NCI-H748 treated with DMSO at 0.1 percent for 48 hours (cell line): ENCODE data around the gene POU2AF3.
"Not testable (repeated sequence)": the region's sequence is repeated elsewhere in the genome, so short reads cannot be mapped to it uniquely, and the experiment has no call there.

ENCODE experiments used
- DNase-seq: peaks from one replicate; lab custom pipeline; 2025; lab: John Stamatoyannopoulos, UW

POU2AF3 gene, protein sequence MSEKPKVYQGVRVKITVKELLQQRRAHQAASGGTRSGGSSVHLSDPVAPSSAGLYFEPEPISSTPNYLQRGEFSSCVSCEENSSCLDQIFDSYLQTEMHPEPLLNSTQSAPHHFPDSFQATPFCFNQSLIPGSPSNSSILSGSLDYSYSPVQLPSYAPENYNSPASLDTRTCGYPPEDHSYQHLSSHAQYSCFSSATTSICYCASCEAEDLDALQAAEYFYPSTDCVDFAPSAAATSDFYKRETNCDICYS

DNA sequence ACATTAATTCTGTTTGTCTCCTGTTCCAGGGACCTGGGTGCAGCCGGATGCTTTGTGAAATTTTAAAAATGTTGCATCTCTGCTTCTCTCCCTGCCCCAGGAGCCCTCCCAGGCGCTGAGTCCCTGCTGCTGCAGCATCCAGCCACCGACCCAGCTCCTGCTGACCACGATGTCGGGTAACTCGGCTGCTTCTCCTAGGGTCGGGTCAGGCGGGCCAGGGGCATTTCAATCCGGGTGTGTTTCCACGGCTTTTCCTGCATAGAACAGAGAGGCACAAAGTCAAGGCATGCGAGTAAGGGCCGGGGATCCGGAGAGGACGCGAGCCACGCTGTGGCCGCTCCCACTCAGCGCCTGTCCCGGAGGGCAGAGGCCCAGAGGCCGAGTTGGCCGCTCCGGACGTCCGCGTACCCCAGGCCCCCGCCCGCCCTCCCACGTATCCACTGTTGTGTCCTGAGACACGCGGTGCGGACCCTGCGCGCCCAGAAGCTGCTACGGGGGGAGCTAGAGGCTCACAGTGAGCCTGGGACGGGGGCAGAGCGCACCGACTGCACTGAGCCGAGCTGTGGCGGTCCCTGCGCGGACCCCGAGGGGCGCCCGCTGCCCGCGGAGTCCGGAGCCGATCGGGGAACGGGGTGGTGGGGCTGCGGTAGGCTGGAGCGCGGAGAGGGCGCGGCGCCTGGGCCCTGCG, at the start of gene POU2AF3:
Gene POU2AF3, plus strand, starts transcription at position 134 of the 688 bp plus-strand sequence. Its CDS starts 36 bp downstream, at position 170.
- DNase-seq: no peak

DNA sequence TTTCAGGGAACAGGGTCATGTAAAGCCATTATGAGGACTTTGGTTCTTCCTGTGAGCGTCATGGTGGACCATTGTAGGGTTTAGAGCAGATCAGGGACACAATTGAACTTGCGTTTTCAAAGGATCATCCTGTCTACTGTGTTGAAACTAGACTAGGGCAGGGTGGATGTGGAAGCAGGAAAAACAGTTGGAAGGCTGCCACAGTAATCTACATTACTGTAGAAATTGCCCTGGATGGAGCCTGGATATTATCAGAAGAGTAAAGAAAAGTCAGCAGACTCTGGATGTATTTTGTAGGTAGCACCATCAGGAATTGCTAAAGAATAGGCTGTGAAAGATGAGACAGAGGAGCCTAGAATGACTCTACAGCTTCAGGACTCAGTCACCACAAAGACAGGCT, 47.4 kb upstream of the POU2AF3 start:
- no peak for DNase-seq

DNA sequence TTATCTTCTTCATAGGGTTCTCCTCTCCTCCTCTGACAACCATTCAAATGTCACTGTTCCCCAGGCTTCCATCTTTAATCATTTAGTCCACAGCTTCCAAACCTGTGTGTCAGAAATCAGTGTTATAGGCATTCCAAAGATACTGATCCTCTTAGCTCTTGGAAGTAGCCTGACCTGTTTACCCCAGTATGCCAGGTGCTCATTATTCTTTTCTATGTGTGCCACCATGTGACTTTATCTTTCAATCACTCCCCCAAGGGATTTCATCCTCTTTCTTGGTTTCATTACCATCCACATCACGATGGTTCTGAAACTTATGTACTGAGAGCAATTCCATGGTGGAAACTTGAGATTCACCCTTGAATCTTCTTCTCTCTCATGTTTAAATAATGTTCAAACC, 45.2 kb upstream of the POU2AF3 start:
- DNase-seq: no peak

DNA sequence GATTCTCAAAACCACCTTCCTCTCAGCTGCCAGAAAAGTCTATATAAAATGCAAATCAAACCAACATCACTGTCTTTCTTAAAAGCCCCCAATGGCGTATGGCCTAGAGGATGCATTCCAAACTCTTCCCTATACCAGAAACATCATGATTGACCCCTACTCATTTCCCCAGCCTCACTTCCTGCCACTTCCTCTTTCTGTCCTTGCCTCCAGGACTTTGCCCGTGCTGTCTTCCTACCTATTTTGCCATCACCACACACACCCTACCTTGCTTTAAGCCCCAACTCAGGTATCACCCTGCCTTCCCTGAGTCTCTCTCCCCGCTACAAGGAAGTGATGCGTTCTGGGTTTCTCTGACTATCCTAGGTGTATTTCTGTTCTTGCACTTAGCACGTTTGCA, 44.7 kb upstream of the POU2AF3 start:
- DNase-seq: no peak

DNA sequence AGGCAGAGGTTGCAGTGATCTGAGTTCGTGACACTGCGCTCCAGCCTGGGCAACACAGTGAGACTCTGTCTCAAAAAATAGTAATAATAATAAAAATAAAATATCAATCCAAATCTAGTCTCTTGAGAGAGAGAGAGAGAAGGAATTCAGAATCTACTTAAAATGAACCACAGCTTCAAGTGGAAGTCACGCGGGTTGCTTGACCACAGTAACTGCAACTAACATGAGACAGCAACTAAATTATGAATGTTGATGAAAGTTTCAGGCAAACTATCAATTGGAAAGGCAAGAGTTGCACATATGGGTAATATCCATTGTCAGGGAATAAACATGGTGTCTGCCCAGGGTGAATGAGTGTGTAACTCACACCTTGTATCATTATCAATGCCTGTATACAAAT, 40.3 kb upstream of the POU2AF3 start:
- no peak for DNase-seq

DNA sequence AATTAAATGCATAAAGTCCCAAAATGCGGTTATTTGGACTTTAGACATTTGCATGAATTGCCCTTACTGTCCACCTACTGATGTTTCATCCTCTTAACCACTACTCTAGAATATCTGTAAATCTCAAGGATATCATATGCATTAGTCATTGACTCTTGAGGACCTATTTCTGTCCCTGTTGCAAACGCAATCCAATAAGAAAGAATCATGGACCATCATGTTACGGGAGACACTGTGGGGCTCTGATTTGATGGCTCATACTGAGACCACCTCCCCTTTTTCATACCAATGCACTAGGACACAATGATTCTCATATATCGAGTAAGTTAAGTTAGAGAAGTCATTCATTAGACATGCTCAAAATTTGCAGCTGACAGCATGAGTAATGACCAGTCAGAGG, 38.5 kb upstream of the POU2AF3 start:
- DNase-seq: no peak

DNA sequence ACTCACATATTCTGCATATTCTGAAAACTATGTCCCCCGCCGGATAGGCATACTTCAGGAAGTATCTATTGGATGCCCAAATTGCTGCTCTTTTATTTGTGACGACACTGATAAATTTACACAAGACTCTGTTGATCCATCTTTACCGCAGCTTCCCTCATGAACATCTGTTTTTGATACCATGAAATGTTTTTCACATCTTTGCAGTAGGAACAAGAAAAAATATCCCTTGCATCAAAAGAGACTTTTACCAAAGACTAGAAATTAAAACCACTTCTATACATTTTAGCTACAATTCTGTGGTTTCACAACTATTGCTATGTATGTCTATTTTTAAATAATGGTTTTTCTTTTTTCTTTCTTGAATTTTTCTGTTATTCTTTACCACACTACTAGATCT, 37.5 kb upstream of the POU2AF3 start:
- no peak for DNase-seq

DNA sequence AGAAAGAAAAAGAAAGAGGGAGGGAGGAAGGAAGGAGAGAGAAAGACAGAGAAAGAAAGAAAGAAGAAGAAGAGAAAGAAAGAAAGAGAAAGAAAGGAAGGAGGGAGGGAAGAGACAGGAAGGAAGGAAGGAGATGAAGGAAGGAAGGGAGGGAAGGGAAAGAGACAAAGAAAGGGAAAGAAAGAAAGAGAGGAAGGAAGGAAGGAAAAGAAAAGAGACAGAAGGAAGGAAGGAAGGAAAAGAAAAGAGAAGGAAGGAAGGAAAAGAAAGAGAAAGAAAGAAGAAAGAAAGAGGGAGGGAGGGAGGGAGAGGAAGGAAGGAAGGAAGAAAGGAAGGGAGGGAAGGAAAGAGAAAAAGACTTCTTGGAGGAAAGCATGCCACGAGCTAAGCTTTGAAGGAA, 33.7 kb upstream of the POU2AF3 start:
- DNase-seq: no peak

DNA sequence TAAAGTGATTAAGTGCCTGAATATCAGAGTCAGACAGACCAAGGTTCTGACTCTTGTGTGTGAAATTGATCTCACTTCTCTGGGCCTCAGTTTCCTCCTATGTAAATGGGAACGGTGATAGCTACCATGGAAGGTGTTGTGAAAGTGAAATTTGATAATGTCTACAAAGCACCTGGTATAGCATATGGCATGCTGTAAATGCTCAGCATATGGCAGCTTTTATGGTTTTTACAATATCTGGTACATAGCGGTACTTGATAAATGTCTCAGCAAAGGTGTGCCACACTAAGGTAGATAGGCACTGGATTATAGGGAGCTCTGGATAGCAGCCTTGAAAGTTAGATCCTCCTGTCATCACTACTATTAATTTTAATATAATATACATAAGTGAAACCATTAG, 32.9 kb upstream of the POU2AF3 start:
- DNase-seq: no peak

DNA sequence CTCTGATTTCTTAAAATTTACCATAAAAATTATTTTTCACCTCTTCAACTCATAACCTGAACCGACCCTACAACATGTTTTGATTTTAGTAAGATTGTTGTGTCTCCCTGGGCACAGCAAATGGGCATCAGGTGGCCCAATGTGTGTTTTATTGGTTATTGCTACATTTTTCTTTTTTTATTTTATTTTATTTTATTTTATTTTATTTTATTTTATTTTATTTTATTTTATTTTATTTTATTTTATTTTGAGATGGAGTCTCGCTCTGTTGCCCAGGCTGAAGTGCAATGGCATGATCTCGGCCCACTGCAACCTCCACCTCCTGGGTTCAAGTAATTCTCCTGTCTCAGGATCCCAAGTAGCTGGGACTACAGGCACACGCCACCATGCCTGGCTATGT, 30.0 kb upstream of the POU2AF3 start:
- not testable (repeated sequence) for DNase-seq

DNA sequence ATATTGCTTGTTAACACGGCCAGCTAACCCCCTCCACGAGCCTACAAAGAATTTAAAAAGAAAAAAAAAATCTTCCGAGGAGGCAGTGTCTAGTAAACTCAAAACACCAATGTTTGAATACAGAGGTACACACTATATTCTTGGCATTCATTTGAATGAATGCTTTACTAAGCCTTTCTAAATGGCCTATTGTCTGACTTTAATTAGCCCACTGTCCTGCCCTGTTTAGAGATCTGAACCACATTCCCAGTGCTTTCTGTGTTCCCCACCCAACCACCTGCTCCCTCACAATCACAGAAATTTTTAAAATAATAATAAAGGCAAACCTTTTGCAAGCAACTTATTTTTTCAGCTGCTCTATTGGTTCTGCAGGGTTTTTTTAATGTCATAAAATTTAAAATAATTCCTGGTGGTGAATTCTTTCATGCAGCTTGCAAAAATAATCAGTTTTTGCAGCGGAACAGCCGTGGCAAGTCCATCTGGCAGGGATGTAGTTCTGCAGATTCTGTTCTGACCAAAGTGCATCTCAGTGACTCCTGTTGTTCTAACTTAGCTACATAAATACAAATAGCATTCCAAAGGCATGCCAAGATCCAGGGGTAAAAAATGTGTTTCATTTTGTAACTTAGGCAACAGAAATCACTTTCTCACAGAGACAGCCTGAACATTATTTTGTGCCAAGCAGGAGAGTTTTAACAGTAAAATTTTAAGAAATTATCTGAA, 29.0 kb upstream of the POU2AF3 start:
- no peak for DNase-seq

DNA sequence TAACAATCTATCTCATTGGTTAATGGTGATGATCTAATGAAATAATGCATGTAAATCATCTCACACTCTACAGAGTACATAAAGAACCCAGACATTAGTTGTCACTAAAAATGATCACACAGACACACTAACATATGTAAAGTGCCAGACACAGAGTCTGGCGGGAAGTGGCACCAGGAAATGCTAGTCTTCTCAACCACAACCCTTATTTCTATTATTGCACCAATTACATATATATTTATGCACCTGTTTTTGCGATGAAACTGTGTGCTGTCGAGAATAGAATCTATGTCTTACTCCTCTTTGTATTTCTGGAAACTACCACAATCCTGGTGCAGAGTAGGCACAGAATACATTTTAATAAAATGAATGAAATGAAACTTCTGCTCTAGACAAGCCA, 25.9 kb upstream of the POU2AF3 start:
- no peak for DNase-seq

DNA sequence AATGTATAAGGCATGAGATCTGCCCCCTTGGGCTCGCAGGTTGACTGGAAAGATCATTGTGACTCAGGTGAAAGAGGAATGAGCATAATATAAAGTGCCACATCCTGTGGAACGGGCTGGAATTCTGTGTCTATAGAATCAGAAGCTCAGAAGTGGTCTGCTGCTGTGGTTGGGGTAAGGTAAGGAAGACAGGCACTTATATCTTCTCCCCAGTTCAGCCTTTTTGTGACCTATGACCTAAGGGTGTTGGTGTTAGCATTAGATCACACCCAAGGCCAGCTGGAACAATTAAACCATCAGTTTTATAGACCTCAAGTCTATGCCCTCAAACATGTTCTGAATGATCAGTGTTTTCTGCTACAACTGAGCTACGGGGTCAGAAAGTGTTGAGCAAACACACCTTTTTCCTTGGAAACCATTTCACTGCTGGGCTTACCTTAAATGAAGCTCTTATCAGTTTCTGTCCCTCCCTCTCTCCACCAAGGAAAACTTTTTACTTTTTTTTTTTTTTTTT, 15.7 kb upstream of the POU2AF3 start:
- DNase-seq: no peak

DNA sequence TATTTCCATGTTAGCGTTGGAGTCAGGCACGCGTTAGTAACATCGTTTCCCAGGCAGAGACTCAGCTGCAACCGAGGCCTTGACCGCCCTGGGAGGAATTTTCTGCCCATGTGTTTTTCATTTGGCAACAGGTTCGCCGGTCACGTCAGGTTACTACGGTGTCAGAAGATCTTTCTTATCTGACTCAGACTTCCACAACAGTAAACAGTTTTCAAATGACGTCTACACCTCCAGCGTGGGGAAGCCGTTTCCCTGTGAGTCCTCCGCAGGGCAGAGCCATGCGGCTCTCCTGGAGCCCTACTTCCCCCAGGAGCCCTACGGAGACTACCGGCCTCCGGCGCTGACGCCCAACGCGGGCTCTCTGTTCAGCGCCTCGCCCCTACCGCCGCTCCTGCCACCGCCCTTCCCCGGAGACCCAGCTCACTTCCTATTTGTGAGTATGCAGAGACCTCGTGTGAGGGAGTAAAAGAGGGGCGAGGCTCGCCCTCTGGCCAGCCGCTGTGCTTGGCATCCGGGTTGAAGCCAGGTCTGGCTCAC, 14.3 kb upstream of the POU2AF3 start:
- DNase-seq: no peak

DNA sequence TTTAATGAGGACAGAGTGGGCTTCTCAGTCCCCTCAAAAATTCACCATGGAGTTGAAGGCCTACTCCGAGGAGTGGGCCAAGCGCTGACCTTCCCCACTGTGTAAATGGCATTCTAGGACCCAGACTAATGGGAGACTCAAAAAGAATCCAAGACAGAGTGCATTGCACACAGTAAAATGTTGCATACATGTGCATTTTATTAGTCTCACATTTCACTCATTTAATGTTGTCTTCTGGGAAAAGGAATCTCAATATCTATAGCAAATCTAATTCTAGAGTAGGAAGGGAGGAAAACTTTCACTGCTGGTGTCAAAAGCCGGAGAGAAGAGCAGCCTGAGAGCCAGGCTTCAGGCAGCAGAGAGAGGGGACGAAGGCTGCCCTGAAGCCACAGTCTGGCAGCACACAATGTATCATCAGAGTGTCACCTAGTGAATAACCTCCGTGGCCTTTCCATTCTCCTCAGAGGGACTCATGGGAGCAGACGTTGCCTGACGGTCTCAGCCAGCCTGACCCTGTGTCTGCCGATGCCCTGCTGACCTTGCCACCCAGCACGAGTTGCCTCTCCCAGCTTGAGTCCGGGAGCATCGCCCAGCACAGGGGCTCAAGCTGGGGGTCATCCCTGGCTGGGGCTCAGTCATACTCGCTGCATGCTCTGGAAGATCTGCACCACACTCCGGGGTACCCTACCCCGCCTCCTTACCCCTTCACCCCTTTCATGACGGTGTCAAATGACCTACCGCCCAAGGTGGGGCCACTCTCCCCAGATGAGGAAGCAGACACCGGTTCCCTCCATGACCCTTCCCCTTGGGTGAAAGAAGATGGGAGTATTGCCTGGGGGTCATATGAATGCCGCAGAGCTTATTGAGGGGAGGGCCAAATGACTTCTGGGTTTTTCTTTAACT, 12.9 kb upstream of the POU2AF3 start:
- DNase-seq: no peak

DNA sequence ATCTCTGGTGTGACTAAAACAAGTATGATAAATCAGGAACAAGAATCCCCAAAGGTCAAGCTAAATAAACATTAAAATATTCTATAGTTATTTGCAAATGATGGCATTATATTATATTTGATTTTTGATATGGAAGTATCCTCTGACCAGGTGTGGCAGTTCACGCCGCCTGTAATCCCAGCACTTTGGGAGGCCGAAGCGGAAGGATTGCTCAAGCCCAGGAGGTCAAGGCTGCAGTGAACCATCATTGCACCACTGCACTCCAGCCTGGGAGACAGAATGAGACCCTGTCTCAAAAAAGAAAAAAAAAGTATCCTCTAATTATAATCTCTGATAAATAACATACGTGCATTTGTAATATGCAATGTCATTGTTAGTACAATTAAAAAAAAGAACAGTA, 6.6 kb upstream of the POU2AF3 start:
- DNase-seq: no peak

DNA sequence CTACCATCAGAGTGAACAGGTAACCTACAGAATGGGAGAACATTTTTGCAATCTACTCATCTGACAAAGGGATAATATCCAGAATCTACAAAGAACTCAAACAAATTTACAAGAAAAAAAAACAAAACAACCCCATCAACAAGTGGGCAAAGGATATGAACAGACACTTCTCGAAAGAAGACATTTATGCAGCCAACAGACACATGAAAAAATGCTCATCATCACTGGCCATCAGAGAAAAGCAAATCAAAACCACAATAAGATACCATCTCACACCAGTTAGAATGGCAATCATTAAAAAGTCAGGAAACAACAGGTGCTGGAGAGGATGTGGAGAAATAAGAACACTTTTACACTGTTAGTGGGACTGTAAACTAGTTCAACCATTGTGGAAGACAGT, 5.9 kb upstream of the POU2AF3 start:
- not testable (repeated sequence) for DNase-seq

DNA sequence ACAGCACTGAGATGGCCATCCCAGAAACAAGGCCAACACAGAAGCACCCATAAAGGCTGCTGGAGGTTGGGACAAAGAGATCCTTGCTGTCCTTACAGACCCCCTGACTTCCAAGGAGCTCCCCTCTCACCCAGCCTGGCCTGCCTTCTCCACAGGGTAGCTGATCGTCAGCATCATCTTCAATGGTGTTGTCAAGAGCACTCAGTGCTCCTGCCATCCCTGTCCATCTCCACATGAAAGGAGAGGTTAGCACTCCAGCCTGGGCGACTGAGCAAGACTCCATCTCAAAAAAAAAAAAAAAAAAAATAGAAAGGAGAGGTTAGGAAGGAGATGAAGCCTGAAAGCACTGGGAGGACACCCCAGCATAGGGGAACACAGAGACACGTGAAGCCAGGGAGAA, 2.1 kb upstream of the POU2AF3 start:
- DNase-seq: no peak

DNA sequence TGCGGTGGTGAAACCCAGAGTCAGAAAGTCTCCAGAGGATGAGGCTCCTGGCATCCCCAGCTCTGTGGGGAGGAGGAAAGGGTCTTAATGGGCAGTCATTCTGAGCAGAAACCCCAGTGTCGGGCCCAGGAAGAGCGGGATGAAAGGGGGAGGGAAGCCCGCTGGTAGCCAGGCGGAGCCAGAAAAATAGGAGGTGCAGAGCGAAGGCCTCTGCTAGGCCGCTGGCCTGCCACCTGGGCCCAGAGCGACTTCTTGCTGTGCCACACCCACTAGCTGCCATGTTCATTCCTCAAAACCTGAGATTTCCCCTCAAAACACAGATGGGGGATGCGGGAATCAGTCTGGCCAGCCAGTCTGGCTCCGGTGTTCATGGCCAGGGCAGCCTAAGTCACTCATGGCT, 650 bp upstream of the POU2AF3 start:
- no peak for DNase-seq

DNA sequence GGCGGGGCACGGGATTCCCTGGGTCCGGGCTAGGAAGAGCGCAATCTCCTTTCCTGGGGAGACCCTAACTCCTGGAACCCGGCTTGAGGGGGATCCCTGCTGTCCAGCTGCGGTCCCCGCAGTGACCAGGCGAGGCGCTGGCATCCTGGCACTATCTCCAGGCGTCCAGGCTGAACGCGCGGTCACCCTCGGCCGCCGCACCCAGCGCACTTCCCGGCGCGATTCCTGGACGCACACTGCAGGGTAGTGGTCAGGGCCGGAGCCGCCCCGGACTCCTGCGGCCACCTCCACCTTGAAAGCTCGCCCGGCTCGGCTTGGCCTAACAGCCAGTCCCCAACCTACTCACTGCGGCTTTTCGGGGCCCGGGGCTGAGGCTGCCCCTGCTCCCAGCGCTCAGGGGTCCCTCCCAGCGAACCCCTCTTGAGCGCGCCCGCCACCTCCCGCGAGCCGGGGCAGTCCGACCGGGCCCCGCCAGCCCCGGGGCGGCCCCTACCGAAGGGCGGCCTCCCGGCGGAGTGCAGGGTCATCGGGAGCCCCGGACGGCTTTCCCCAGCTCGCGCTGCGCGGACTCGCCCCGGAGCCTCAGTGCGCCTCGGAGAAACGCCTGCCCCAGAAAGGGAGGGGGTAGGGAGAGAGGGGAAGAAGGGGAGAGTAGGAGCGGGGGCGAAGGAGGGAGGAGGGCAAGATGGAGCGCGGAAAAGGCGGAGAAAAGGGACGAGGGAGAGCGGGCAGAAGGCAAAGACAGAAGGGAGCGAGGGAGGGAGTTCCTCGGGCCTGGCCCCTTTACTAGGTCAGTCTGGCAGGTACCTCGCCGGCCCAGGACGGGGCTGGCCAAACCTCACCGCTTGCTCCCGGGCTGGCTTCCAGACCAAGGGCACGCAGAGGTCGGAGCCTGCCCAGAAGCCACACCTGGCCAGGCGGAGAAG, 1.0 kb downstream of the POU2AF3 start:
- no peak for DNase-seq

DNA sequence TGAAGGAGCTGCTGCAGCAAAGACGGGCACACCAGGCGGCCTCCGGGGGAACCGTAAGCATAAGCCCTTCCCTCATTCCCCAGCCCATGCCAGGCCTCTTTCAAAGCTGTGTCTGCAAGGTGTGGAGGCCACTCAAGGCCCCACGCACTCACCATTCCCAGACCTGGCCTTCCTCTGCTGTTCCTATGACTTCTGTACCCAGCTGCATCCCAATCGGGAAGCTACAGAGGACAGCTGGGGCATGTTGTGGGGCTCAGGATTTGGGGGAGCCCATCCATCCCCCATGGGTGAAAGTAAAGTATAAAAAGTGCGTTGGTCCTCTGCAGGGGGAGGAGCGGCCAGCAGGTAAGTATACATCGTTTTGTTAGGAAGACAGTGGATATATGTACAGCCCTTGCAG, 2.2 kb downstream of the POU2AF3 start:
- no peak for DNase-seq
